MM.1S (cell line): Measurements from ENCODE around the gene RNF10.

Experiments used
- DNase-seq: peaks from one replicate; pipeline ENCODE4 v3.0.0-alpha.2; 2015
- H2AFZ ChIP-seq: fragments of 300-600 bp; sonication (generic); 2 replicates; pipeline ENCODE4 v1.6.0; 2016; ENCODE audit warnings: antibody characterized with exemption, low read length
- H3F3A ChIP-seq: fragments of 300-600 bp; sonication (generic); 2 replicates; pipeline ENCODE4 v1.6.1; 2016; ENCODE audit warnings: mild to moderate bottlenecking, antibody characterized with exemption, low read length, moderate library complexity, mixed read lengths; ENCODE audit not compliant: insufficient read depth
- H3K27ac ChIP-seq: fragments of 300-600 bp; sonication (generic); 2 replicates; pipeline ENCODE4 v1.5.1; 2016; ENCODE audit warnings: mild to moderate bottlenecking, low read length
- H3K27me3 ChIP-seq: fragments of 300-600 bp; sonication (generic); replicated peaks from 2 replicates; pipeline ENCODE4 v1.6.0; 2016; ENCODE audit warnings: low read length; ENCODE audit not compliant: insufficient read depth
- H3K36me3 ChIP-seq: fragments of 300-600 bp; sonication (generic); replicated peaks from 2 replicates; pipeline ENCODE4 v1.6.1; 2016; ENCODE audit warnings: mild to moderate bottlenecking, low read length, mixed read lengths; ENCODE audit not compliant: insufficient read depth
- H3K4me1 ChIP-seq: fragments of 300-600 bp; sonication (generic); 2 replicates; pipeline ENCODE4 v1.6.1; 2016; ENCODE audit warnings: low read length, mixed read lengths
- H3K4me2 ChIP-seq: fragments of 300-600 bp; sonication (generic); 2 replicates; pipeline ENCODE4 v1.6.0; 2016; ENCODE audit warnings: low read depth, low read length
- H3K4me3 ChIP-seq: fragments of 300-600 bp; sonication (generic); 2 replicates; pipeline ENCODE4 v1.5.1; 2016; ENCODE audit warnings: low read length, mixed read lengths
- H3K79me2 ChIP-seq: fragments of 300-600 bp; sonication (generic); 2 replicates; pipeline ENCODE4 v1.6.1; 2016; ENCODE audit warnings: mixed run types, low read length, mixed read lengths
- H3K9ac ChIP-seq: fragments of 300-600 bp; sonication (generic); 2 replicates; pipeline ENCODE4 v1.6.1; 2016; ENCODE audit warnings: low read length, mixed read lengths
- H3K9me2 ChIP-seq: fragments of 300-600 bp; sonication (generic); replicated peaks from 2 replicates; pipeline ENCODE4 v1.6.1; 2016; ENCODE audit warnings: mild to moderate bottlenecking, low read length, mixed read lengths; ENCODE audit not compliant: insufficient read depth
- H3K9me3 ChIP-seq: fragments of 300-600 bp; sonication (generic); replicated peaks from 2 replicates; pipeline ENCODE4 v1.6.1; 2016; ENCODE audit warnings: mild to moderate bottlenecking, low read length, mixed read lengths; ENCODE audit not compliant: insufficient read depth
- H4K20me1 ChIP-seq: fragments of 300-600 bp; sonication (generic); 2 replicates; pipeline ENCODE4 v1.6.1; 2016; ENCODE audit warnings: mild to moderate bottlenecking, low read length, moderate library complexity, mixed read lengths; ENCODE audit not compliant: insufficient read depth
- CTCF ChIP-seq: fragments of 300-600 bp; sonication (generic); IDR thresholded peaks from 2 replicates; pipeline ENCODE4 v1.5.1; 2016; ENCODE audit warnings: antibody characterized with exemption, low read length, mixed read lengths
- EZH2 ChIP-seq: fragments of 300-600 bp; sonication (generic); optimal IDR thresholded peaks from 2 replicates; pipeline ENCODE3; 2017; ENCODE audit warnings: low read depth, mild to moderate bottlenecking, antibody characterized with exemption, low read length, mixed read lengths
- EZH2phosphoT487 ChIP-seq: fragments of 300-600 bp; sonication (generic); IDR thresholded peaks from 2 replicates; pipeline ENCODE4 v1.6.1; 2018; ENCODE audit warnings: antibody characterized with exemption, low read length

RNF10 gene

DNA sequence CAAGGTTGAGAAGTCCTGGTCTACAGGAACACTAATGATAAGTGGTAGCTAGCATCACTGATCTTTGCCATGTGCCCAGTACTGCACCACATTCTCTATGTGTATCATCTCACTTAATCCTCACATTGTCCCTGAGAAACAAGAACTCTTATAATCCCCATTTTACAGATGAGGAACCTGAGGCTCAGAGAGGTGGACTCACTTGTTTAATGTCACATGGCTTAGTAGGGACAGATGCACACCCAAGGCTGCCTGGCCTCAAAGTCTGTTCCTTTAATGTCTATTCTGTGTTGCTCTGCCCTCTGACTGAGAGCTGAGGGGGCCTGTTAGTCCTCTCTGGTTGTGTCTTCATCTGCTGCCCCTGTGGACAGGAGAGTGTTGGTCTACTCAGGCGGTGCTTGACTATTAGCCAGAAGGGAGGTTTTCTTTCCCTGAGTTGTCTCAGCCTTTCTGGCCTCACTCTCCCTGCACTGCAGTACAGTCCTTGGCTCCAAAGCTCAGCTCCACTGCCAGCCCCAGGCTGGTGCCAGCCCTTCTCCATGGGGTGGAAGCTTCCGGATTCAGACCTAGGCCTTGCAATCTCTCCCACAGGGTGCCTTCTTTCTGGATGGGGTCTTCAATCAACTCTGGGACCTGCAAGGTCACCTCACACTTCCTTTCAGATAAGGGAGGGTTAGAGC lies 43.2 kb upstream of the RNF10 start:
- no peak for DNase-seq
- no peaks in the 10 kb centered on the region for H3K4me1 ChIP-seq
- TF ChIP-seq CTCF (no peak), EZH2phosphoT487 (no peak), EZH2 (no peak)
- H3K36me3 ChIP-seq = no peaks in the 10 kb centered on the region
- no peaks in the 10 kb centered on the region for H3K9me2 ChIP-seq
- no peak overlapping the region for H3K9ac ChIP-seq
- H3K4me3 ChIP-seq = no peak overlapping the region
- no peaks in the 10 kb centered on the region for H3F3A ChIP-seq
- peaks cover 6% of the 10 kb centered on the region for H3K79me2 ChIP-seq
- no peak overlapping the region for H3K4me2 ChIP-seq
- H2AFZ ChIP-seq = no peak overlapping the region
- H3K9me3 ChIP-seq = no peaks in the 10 kb centered on the region
- H4K20me1 ChIP-seq = no peaks in the 10 kb centered on the region
- no peaks in the 10 kb centered on the region for H3K27me3 ChIP-seq
- no peak overlapping the region for H3K27ac ChIP-seq

GRCh38 chr12:120495186-120495730 lies 38.9 kb upstream of the RNF10 start:
- Histone ChIP-seq H3K79me2 (peaks cover 23% of the 10 kb centered on the region), H4K20me1 (no peaks in the 10 kb centered on the region), H3K27ac (no peak overlapping the region), H3K9me2 (no peaks in the 10 kb centered on the region), H3K9me3 (no peaks in the 10 kb centered on the region), H2AFZ (peak overlapping the region; percentile 67; the same call in 1 of the 2 replicates), H3K4me3 (peak overlapping the region; percentile 82), H3K36me3 (no peaks in the 10 kb centered on the region), H3K9ac (peak overlapping the region; percentile 63), H3K4me1 (no peaks in the 10 kb centered on the region), H3K4me2 (peak overlapping the region; percentile 68), H3K27me3 (no peaks in the 10 kb centered on the region), H3F3A (0 out of 2 replicates have a peak, but pooled peaks cover 5% of the 10 kb centered on the region)
- TF ChIP-seq CTCF = no peak
- TF ChIP-seq EZH2 = no peak
- no peak for TF ChIP-seq EZH2phosphoT487
- no peak for DNase-seq

- Histone ChIP-seq H3F3A (0 out of 2 replicates have a peak, but pooled peaks cover 5% of the 10 kb centered on the region), H3K4me1 (no peaks in the 10 kb centered on the region), H3K4me3 (peak within 1 kb of the TSS; percentile 82), H3K79me2 (peaks cover 23% of the 10 kb centered on the region), H3K9me2 (no peaks in the 10 kb centered on the region), H3K27ac (peak within 1 kb of the TSS; percentile 29; the same call in 1 of the 2 replicates), H3K36me3 (no peaks in the 10 kb centered on the region), H3K4me2 (peak within 1 kb of the TSS; percentile 74), H3K27me3 (no peaks in the 10 kb centered on the region), H2AFZ (peak within 1 kb of the TSS; percentile 67; the same call in 1 of the 2 replicates), H3K9ac (peak within 1 kb of the TSS; percentile 75), H4K20me1 (no peaks in the 10 kb centered on the region), H3K9me3 (no peaks in the 10 kb centered on the region)
- no peak for TF ChIP-seq EZH2
- no peak for TF ChIP-seq EZH2phosphoT487
- no peak for TF ChIP-seq CTCF
- DNase-seq = peak; percentile 88
Observed at GRCh38 chr12:120495731-120496412, 38.3 kb upstream of the RNF10 start, which contains the start of gene DYNLL1. Gene DYNLL1, plus strand, starts transcription at chr12:120496113. Its CDS starts 309 bp downstream, at chr12:120496422.
